Smooth muscle cell (in vitro differentiated cells): ENCODE results near the gene MORC4. TPM values are rescaled to one million over a fixed set of nuclear protein-coding genes. Genes with fewer than 3 reads are reported as not detected.
A peak's percentile ranks its signal among the peaks of the same experiment; 100 is the strongest.

ENCODE experiments used
- DNase-seq: peaks from one replicate; lab custom pipeline; 2025; ENCODE audit not compliant: unreplicated experiment; lab: John Stamatoyannopoulos, UW
- H2AFZ ChIP-seq: fragments of 200-600 bp; sonication (generic); 2 replicates; pipeline ENCODE4 v1.6.0; 2016; ENCODE audit warnings: antibody characterized with exemption, low read depth, mild to moderate bottlenecking
- H3F3A ChIP-seq: fragments of 200-600 bp; sonication (generic); 2 replicates; pipeline ENCODE4 v1.6.0; 2017; ENCODE audit warnings: antibody characterized with exemption, low read depth
- H3K27ac ChIP-seq: fragments of 200-600 bp; sonication (generic); 2 replicates; pipeline ENCODE4 v1.5.1; 2016; ENCODE audit warnings: low read depth, mild to moderate bottlenecking
- H3K27me3 ChIP-seq: fragments of 200-600 bp; sonication (generic); 2 replicates; pipeline ENCODE4 v1.6.1; 2016; ENCODE audit warnings: low read depth, mild to moderate bottlenecking
- H3K36me3 ChIP-seq: fragments of 200-600 bp; sonication (generic); 2 replicates; pipeline ENCODE4 v1.5.1; 2016; ENCODE audit warnings: low read depth
- H3K4me1 ChIP-seq: fragments of 200-600 bp; sonication (generic); 2 replicates; pipeline ENCODE4 v1.5.1; 2016; ENCODE audit warnings: low read depth
- H3K4me2 ChIP-seq: fragments of 200-600 bp; sonication (generic); 2 replicates; pipeline ENCODE4 v1.6.0; 2016; ENCODE audit warnings: mild to moderate bottlenecking
- H3K4me3 ChIP-seq: fragments of 200-600 bp; sonication (generic); 2 replicates; pipeline ENCODE4 v1.5.1; 2016; ENCODE audit warnings: mild to moderate bottlenecking
- H3K79me2 ChIP-seq: fragments of 200-600 bp; sonication (generic); 2 replicates; pipeline ENCODE4 v1.6.0; 2016; ENCODE audit warnings: low read depth, mild to moderate bottlenecking
- H3K9ac ChIP-seq: fragments of 200-600 bp; sonication (generic); 2 replicates; pipeline ENCODE4 v1.6.0; 2016; ENCODE audit warnings: low read depth
- H3K9me3 ChIP-seq: fragments of 200-600 bp; sonication (generic); replicated peaks from 2 replicates; pipeline ENCODE4 v1.5.1; 2016; ENCODE audit warnings: low read depth
- H4K20me1 ChIP-seq: fragments of 200-600 bp; sonication (generic); 2 replicates; pipeline ENCODE4 v1.6.0; 2016; ENCODE audit warnings: low read depth
- CTCF ChIP-seq: fragments of 200-600 bp; sonication (generic); IDR thresholded peaks from 2 replicates; pipeline ENCODE4 v1.5.1; 2017; ENCODE audit warnings: borderline replicate concordance, mild to moderate bottlenecking, antibody characterized with exemption; ENCODE audit not compliant: insufficient read depth, poor library complexity, severe bottlenecking
- WGBS: methylation state at CpG from one replicate; pipeline ENCODE4 v1.1.7; 2016; ENCODE audit warnings: low lambda C conversion rate; 5-methylcytosine and 5-hydroxymethylcytosine counted together
- polyA plus RNA-seq: library from polyadenylated mRNA; unstranded; fragments of >200 nt; fragmentation: Nextera tagmentation; extraction: Ambion mirVana; gene quantifications from 2 replicates; pipeline ENCODE4 v1.2.1, GENCODE V29; 2016
- total RNA-seq: library from RNA; depleted of rRNA; stranded (reverse); fragments of >200 nt; gene quantifications from 2 replicates; pipeline ENCODE4 v1.2.3, GENCODE V29; 2014

Gene MORC4
- total and polyA plus RNA-seq, 2 experiments from 2014 or later, result 27.1 to 33.8 TPM

- Histone ChIP-seq H3K36me3 (no peaks in the 10 kb centered on the region), H3K9ac (no peak overlapping the region), H3F3A (no peaks in the 10 kb centered on the region), H3K4me1 (no peaks in the 10 kb centered on the region), H3K27me3 (no peaks in the 10 kb centered on the region), H3K4me2 (no peak overlapping the region), H2AFZ (no peak overlapping the region), H4K20me1 (no peaks in the 10 kb centered on the region), H3K4me3 (no peak overlapping the region), H3K27ac (peak overlapping the region; percentile 48), H3K79me2 (no peaks in the 10 kb centered on the region), H3K9me3 (no peaks in the 10 kb centered on the region)
- no peak for DNase-seq
- WGBS, result 52% methylated on average over 1 of the region's 1 CpG
- TF ChIP-seq CTCF, result no peak
Measured at GRCh38 chrX:106955004-106955772, 44.8 kb downstream of the MORC4 start.

- Histone ChIP-seq H3K9me3 (no peaks in the 10 kb centered on the region), H3K4me3 (no peak overlapping the region), H3K27ac (no peak overlapping the region), H3K4me2 (no peak overlapping the region), H3K36me3 (no peaks in the 10 kb centered on the region), H3F3A (no peaks in the 10 kb centered on the region), H3K79me2 (no peaks in the 10 kb centered on the region), H3K4me1 (no peaks in the 10 kb centered on the region), H3K27me3 (no peaks in the 10 kb centered on the region), H3K9ac (no peak overlapping the region), H4K20me1 (no peaks in the 10 kb centered on the region), H2AFZ (no peak overlapping the region)
- DNase-seq, result no peak
- TF ChIP-seq CTCF, result no peak
- WGBS, result 86% methylated on average over 4 of the region's 4 CpGs
Measured at GRCh38 chrX:106954041-106954440, 46.0 kb downstream of the MORC4 start.

GRCh38 chrX:106952988-106953387 lies 47.0 kb downstream of the MORC4 start:
- H3K9me3 ChIP-seq, result no peaks in the 10 kb centered on the region
- no peaks in the 10 kb centered on the region for H3F3A ChIP-seq
- DNase-seq, result no peak
- WGBS, result 80% methylated on average over 1 of the region's 1 CpG
- no peak overlapping the region for H3K4me2 ChIP-seq
- H3K79me2 ChIP-seq, result no peaks in the 10 kb centered on the region
- H3K4me1 ChIP-seq, result no peaks in the 10 kb centered on the region
- peak; percentile 34 for TF ChIP-seq CTCF
- H3K9ac ChIP-seq, result no peak overlapping the region
- no peak overlapping the region for H2AFZ ChIP-seq
- no peak overlapping the region for H3K4me3 ChIP-seq
- H4K20me1 ChIP-seq, result no peaks in the 10 kb centered on the region
- H3K27ac ChIP-seq, result no peak overlapping the region
- H3K36me3 ChIP-seq, result no peaks in the 10 kb centered on the region
- no peaks in the 10 kb centered on the region for H3K27me3 ChIP-seq

GRCh38 chrX:106952538-106952937 lies 47.5 kb downstream of the MORC4 start:
- Histone ChIP-seq H3K27ac (no peak overlapping the region), H3K4me1 (no peaks in the 10 kb centered on the region), H3F3A (no peaks in the 10 kb centered on the region), H3K36me3 (no peaks in the 10 kb centered on the region), H3K4me3 (no peak overlapping the region), H2AFZ (no peak overlapping the region), H3K4me2 (no peak overlapping the region), H3K27me3 (no peaks in the 10 kb centered on the region), H3K9ac (no peak overlapping the region), H3K9me3 (no peaks in the 10 kb centered on the region), H3K79me2 (no peaks in the 10 kb centered on the region), H4K20me1 (no peaks in the 10 kb centered on the region)
- WGBS, result 88% methylated on average over 2 of the region's 2 CpGs
- DNase-seq, result no peak
- no peak for TF ChIP-seq CTCF
